A549 treated with Hydrocortisone at 1 μM for 4 hours (cell line): Measurements from ENCODE around the gene RBM44. TPM values are rescaled to one million over a fixed set of nuclear protein-coding genes. Genes with fewer than 3 reads are reported as not detected.

Experiments
- total RNA-seq: library from RNA; stranded (reverse); fragments of 200-300 nt; extraction: Qiagen RNA extraction; gene quantifications from 5 replicates; pipeline ENCODE4 v1.2.3, GENCODE V29; 2022

Gene RBM44
- total RNA-seq, result 0.16 to 0.30 TPM (median 0.21 TPM) in 5 replicates

GRCh38 chr2:237798236-237799059 is at the start of gene RBM44:
Gene RBM44, plus strand, starts transcription at chr2:237798779. Its CDS starts 14,831 bp downstream, at chr2:237813610.

GRCh38 chr2:237859533-237860272 is 61.1 kb downstream of the RBM44 start, which contains the start of gene RAMP1:
Gene RAMP1, plus strand, starts transcription at chr2:237859623. Its CDS starts 53 bp downstream, at chr2:237859676.

Other genes starting within 250 kb of the RBM44 start
- gene PRLH, start 232.2 kb upstream of the RBM44 start, total RNA-seq, result not detected in 5 replicates
- 0.25 to 0.85 TPM (median 0.41 TPM) in 5 replicates for gene RAB17, start 208.0 kb upstream of the RBM44 start, total RNA-seq
- gene LRRFIP1, start 171.2 kb upstream of the RBM44 start, total RNA-seq, result 67.5 to 115 TPM (median 85.7 TPM) in 5 replicates
- gene RAMP1, start 60.8 kb downstream of the RBM44 start, total RNA-seq, result 0.15 TPM in 1 of 5 replicates, not detected in the others
- gene UBE2F, start 168.2 kb downstream of the RBM44 start, total RNA-seq, result 46.1 to 55.2 TPM (median 52.6 TPM) in 5 replicates